GM19099 (cell line): Measurements from ENCODE around the gene AGL.

ENCODE experiments used
- POLR2A ChIP-seq: IDR thresholded peaks from 3 replicates; pipeline ENCODE4 v1.6.1; 2011; ENCODE audit warnings: low read depth; ENCODE audit not compliant: insufficient read length; ENCODE audit errors: extremely low read depth

The AGL gene

DNA sequence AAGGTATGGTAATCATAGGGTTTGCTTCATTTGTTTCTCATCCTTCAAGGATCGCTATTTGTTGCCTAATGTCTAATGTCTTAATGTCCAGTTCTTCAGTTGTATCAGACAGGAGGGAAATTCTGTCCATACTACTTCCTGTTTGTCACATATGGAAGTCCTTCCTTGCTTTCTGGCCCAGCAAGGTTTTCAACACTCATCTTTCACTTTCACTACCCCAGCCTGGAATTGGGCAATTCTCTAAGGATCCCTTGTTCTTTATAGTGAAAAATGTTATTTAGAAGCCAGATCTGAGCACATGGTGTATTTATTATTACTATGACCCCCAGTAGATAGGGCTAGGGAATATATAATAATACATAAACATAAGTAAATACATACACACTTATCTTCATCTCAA lies 69.1 kb downstream of the AGL start:
- TF ChIP-seq POLR2A: no peak

DNA sequence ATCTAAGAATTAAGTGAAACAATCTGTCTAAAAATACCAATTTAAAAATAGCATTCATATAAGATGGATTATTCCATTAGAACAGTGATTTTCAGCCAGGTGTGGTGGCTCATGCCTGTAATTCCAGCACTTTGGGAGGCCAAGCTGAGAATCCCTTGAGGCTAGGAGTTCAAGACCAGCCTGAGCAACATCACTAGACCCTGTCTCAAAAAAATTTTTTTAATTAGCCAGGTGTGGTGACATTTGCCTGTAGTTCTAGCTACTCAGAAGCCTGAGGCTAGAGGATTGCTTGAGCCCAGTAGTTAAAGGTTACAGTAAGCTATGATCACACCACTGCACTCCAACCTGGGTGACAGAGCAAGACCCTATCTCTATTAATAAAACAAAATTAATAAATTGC lies 84.6 kb downstream of the AGL start:
- no peak for TF ChIP-seq POLR2A

DNA sequence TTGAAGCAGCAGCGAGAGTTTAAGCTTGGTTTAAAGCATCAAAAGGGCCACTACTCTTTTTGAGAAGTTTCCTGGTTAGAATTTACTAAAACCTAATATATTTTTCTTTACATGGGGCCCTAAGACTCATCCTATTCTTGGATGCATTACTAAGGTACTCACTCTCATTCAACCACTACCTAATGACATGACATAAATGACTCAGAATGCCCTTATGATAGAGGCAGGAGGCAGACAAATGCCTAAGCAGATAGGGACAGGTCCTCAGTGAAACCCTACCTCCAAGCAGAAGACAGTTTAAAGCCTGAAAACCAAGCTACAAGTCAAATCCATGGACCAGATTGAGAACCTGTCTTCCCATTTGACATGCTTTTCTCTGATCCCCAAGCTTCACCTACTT lies 85.4 kb downstream of the AGL start:
- TF ChIP-seq POLR2A: no peak

DNA sequence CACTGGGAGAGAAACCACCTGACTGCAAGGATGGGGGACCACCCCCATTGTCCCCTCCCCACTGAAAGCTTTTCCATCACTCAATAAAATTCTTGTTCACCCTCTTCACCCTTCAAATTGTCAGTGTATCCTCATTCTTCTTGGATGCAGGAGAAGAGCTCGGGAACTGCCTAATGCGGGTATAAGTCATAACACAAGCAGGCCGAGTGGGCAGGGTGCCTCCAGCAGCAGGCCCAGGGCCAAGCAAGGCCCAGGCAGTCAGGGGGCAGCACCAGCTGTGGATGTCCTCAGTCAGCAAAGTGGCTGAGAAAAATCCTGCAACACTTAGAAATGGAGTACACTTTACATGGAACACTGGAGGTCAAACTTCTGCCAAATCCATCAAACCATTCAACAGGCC lies 85.9 kb downstream of the AGL start:
- TF ChIP-seq POLR2A: no peak

DNA sequence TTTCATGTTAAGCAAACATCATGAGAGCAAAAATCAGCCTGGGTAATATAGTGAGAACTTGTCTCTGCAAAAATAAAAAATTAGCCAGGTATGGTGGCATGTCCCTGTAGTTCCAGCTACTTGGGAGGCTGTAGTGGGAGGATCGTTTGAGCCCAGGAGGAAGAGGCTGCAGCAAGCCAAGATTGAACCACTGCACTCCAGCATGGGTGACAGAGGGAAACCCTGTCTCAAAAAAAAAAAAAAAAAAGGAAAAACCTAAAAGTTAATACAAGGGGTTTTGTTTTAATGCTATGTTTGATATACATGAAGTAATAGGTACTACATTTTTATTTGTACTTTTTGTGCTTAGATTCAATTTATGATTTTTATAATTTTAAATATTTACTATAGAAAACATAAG lies 92.6 kb downstream of the AGL start:
- TF ChIP-seq POLR2A: no peak

DNA sequence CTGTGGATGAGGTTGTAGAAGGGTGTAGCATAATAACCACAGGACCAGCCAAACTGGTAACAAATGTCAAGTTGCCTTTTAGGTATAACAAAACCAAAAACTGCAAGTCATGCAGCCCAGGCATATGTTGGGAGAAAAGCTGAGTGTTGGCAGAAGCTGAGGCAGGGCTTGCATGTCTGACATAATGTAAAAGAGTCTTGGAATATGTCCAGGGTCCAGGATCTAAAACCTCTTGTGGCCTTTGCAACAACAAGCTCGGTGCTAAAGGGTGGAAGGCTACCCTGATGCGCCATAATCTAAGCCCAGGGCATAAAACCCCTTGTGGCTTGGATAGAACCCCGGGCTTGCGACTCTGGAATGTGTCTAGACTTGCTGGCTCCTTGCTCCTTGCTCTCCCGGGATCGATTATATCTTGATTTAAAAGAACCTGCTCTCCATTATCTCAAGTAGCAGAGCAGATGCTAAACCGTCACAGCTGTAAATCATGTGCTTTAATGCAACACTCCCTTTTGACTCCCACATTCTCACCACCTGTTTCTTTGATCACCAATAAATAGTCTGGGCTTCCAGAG lies 93.1 kb downstream of the AGL start:
- TF ChIP-seq POLR2A: no peak

DNA sequence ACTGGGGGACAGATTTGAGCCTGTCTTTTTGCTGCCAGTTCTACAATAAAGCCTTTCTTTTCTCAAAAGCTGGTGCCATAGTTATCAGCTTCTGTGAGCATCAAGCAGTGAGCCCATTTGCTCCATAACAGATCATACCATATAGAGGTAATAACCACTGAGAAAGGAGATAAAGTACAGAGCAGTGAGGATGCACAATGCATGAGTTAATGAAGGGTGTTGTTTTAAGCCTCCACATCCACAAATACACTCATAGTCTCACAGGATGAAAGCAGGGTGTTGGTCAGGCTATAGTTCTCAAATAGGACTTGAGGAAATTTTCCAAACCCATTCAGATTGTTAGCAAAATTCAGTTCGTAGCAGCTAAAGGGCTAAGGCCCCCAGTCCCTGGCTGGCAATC lies 94.0 kb downstream of the AGL start:
- TF ChIP-seq POLR2A: no peak

DNA sequence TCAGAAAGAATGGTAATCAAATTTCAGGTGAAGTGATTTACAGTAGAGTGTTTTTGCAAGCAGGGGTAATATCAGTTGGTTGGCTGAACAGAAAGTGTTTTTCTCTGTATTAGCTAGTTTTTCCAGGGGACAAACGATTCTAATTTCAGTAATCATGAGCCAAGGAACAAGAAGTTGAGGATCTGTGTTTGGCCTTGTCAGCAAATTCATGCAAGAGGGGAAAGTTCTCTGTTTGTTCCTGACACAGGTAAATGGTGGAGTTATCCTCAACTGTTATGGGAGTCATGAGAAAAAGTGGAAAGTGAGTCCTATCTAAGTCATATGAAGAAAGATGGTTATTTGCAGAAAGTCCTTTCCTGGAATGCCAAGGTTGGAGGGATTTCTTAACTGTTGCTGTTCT lies 95.0 kb downstream of the AGL start:
- TF ChIP-seq POLR2A: no peak

DNA sequence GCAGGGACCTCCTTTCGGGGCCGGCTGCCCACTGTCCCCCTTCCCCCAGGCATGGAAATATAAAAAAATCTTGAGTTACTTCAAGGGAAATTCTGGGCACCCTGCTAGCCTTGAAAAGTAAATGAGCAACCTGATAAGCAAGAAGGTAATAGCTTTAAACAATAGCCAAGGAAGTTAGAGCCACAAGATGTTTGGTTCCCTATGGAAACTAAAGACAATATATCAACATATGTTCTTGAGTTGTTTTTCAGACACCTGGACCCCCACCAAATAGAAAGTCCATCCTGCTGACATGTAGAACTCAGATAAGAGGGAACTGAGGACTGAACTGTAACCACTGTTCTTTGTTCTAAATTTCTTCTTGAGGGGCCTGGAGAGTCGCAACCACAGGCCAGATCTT lies 100.3 kb downstream of the AGL start:
- no peak for TF ChIP-seq POLR2A

DNA sequence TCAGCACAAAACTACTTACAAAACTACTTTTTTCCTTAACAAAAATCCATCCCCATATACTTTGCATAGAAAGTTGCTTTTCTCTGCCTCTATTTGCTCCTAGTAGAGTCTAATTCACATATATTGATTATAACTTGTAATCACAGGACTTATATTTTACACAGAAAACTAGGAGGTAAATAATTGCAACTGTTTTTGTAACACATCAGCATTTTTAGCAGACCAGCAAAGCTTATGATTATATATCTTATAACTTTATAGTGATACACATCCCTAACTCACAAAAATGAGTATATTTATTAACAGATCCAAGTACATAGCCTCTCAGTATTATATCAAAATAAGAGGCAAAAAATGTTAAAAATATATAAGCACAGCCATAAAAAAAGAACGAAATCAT lies 102.4 kb downstream of the AGL start:
- no peak for TF ChIP-seq POLR2A

DNA sequence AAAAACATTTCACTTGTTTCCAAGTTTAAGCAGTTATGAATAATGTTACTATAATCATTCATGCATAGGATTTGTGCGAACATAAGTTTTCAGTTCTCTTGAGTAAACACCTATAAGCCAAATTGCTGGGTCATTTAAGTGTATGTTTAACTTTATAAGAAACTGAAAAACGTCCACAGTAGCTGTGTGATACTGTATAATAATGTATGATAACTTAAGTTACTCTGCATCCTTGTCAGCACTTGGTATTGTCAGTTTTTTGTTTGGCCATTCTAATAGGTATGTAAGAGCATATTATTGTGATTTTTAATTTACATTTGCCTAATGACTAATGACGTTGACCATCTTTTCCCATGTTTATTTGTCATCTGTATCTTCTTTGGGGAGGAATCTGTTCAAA lies 105.2 kb downstream of the AGL start:
- no peak for TF ChIP-seq POLR2A

DNA sequence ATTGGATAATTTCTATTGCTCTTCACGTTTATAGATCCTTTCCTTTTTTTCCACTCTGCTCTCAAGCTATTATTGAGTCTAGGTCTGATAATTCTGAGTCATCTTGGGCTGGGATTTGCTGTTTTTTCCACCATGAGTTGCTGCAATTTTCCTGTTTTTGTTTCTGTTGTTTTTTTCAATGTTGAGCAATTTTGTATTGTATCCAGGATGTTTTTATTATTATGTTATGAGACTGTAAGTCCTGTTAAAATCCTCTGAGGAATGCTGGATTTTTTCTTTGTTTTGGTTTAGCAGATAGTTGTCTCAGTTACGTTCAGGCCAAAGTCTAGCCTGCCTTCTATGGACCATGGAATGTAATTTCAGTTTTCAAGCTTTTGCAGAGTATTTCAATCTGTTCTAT lies 106.6 kb downstream of the AGL start:
- TF ChIP-seq POLR2A: no peak

DNA sequence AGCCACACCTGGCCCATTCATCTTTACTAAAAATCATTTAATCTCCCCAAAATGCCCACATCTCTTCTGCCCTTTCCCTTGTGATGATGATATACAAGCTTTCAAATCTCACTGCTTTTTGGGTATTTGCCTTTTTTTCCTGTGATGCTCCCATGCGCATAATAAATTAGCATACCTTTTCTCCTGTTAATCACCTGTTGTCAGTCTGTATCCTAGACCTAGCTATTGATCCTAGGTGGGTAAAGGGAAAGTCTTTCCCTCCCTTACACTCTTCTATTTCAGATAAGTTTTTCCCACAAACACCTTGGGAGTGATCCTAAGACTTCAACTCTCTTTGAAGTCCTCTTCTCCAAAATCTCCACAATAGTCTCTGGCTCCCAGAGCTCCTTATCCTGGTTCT lies 107.7 kb downstream of the AGL start:
- TF ChIP-seq POLR2A: no peak

DNA sequence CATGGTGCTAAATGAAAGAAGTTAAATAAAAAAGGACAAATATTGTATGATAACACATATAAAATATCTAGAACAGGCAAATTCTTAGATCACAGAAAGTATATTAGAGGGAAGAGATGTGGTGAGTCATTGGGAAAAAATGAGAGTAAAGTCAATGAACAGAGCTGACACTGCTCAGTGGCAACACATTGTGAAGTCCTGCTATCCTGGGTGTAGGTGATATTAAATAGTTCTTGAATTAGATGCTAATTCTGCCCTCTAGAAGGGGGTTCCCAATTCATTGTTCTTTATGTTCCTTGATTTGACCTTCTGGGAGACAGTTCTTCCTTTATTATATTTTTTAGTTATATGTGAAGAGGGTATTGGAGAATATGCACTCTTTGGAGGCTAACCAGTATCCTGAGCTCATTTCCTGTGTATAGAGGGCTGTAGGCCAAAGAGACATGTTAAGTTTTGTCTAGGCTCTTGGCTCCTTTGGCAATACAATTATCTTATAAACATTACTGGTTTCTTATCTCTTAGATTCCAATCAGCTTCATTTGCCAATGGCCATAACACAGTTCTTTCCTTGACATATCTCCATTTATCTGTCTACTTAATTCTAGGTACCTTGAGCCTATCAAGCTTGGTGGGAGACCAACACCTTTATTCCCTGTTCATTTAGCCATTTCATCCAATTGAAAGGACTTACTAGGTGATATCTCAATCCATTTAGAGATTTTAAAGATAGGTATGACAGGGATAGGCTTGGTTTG lies 113.1 kb downstream of the AGL start:
- TF ChIP-seq POLR2A: no peak

DNA sequence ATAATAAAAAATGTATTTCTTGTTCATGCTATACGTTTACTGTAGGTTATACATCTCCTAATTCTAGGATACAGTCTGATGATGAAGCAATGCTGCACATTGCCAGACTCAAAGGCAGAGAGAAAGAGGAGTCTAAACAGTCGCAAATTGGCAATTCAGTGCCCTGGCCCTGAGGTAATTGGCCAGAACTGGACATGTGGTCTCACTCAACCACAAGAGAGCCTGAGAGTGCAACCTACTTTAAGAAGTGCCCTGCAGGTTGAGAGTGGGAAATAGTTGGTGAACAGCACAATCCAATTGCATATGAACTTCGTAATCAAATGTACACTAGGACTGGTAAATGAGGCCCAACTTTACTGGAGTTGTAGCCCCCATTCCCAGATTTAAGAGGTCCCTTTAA lies 114.6 kb downstream of the AGL start:
- no peak for TF ChIP-seq POLR2A

DNA sequence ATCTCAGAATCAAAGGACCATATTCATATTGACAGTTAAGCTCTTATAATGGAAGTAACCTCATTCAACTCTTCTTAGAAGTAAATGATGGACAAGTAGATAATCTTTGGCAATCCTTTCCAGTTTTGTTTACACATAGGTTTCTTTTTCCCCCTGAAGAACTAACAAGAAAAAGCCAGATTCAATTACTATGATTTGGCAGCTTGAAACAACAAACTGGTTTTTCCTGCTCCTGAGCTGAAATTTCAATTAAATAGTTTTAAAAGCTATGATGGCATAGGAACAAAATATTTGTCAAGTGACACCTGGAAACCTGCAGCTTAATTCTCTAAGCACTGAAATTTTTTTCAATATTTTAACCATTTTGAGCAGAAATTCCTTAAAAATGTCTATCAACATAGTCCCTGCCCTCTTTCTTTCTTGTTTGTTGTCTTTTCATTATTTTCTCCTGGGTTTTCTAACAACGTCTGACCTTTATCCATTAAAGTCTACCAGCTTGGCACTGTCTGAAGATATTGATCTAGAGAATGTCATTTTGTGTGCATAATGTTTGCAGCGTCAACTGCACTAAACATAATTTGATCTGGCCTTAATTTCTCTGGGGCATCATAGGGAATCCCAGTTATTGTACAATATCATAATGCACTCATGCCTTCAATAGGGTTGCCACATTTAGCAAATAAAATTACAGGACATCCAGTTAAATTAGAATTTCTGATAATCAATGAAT lies 115.7 kb downstream of the AGL start:
- TF ChIP-seq POLR2A: no peak
